B cell (primary cell): ENCODE measurements around the gene SUSD4. TPM values are rescaled to one million over a fixed set of nuclear protein-coding genes. Genes with fewer than 3 reads are reported as not detected.

ENCODE experiments used
- ATAC-seq: fragments of 200-7000 bp; cut with Tn5 transposase; one replicate; pipeline ENCODE4 v1.10.0; 2021; ENCODE audit warnings: low read depth, mild to moderate bottlenecking, moderate number of reproducible peaks, moderate library complexity
- CTCF ChIA-PET: fragments of 350-600 bp; sonication (Branson Sonifier 250); formaldehyde crosslinking; loops from one replicate; lab custom pipeline; 2021; ENCODE audit warnings: antibody characterized with exemption, inconsistent platforms; lab: Charles Lee
- POLR2A ChIA-PET: fragments of 350-600 bp; sonication (Branson Sonifier 250); formaldehyde crosslinking; loops from one replicate; lab custom pipeline; 2021; ENCODE audit warnings: antibody characterized with exemption; lab: Charles Lee
- DNase-seq: peaks from one replicate; pipeline ENCODE4 v3.0.0; 2013
- H2AFZ ChIP-seq: 2 replicates; pipeline ENCODE4 v1.6.1; 2012; ENCODE audit warnings: mild to moderate bottlenecking, low read depth, low read length; ENCODE audit not compliant: insufficient read depth, poor library complexity, severe bottlenecking
- H3K27ac ChIP-seq, 2 donors: 1 replicate in 1 of 2; 2 replicates in 1 of 2; pipeline ENCODE4 v1.5.1; 2012 to 2013; ENCODE audit warnings: low read length in 2 of 2, mild to moderate bottlenecking in 2 of 2, moderate library complexity in 1 of 2
- H3K27me3 ChIP-seq, 4 experiments: fragments of 200-600 bp in 1 of 4; sonication (generic) in 1 of 4; replicated peaks in 1 of 4; 1 replicate in 2 of 4; 2 replicates in 2 of 4; pipeline versions ENCODE4 v1.6.1 to v1.7.0; 2013 to 2016; ENCODE audit warnings: low read length in 3 of 4, mild to moderate bottlenecking in 2 of 4, mixed read lengths in 1 of 4, moderate library complexity in 1 of 4; ENCODE audit not compliant: insufficient read depth in 4 of 4, control insufficient read depth in 3 of 4; ENCODE audit errors: control extremely low read depth in 1 of 4
- H3K36me3 ChIP-seq, 2 experiments: replicated peaks in 1 of 2; 1 replicate in 1 of 2; 2 replicates in 1 of 2; pipeline versions ENCODE4 v1.6.1 to v1.7.1; 2013; ENCODE audit warnings: low read length in 1 of 2; ENCODE audit not compliant: insufficient read depth in 2 of 2, control insufficient read depth in 1 of 2; ENCODE audit errors: control extremely low read depth in 1 of 2, extremely low read depth in 1 of 2
- H3K4me1 ChIP-seq, 2 donors: fragments of 200-600 bp in 1 of 2; sonication (generic) in 1 of 2; 1 replicate in 1 of 2; 2 replicates in 1 of 2; pipeline versions ENCODE4 v1.5.1 to v1.6.1; 2013 to 2017; ENCODE audit warnings: low read length in 2 of 2; ENCODE audit not compliant: control insufficient read depth in 2 of 2, insufficient read depth in 2 of 2
- H3K4me2 ChIP-seq: replicated peaks from 2 replicates; pipeline ENCODE3; 2012; ENCODE audit warnings: mild to moderate bottlenecking, low read depth, low read length; ENCODE audit not compliant: poor library complexity, severe bottlenecking
- H3K4me3 ChIP-seq, 5 experiments: fragments of 200-600 bp in 1 of 5; sonication (generic) in 1 of 5; 1 replicate in 3 of 5; 2 replicates in 2 of 5; pipeline versions ENCODE4 v1.5.1 to v1.7.0; 2011 to 2016; ENCODE audit warnings: low read length in 4 of 5, mild to moderate bottlenecking in 4 of 5, low read depth in 2 of 5, control low read depth in 1 of 5, moderate library complexity in 1 of 5; ENCODE audit not compliant: insufficient read depth in 1 of 5; ENCODE audit errors: control extremely low read depth in 1 of 5, extremely low read depth in 1 of 5
- H3K79me2 ChIP-seq: fragments of 200-600 bp; sonication (generic); one replicate; pipeline ENCODE4 v1.6.0; 2016; ENCODE audit warnings: low read length; ENCODE audit not compliant: control insufficient read depth, insufficient read depth
- H3K9ac ChIP-seq: fragments of 200-600 bp; sonication (generic); 2 replicates; pipeline ENCODE4 v1.6.1; 2017; ENCODE audit warnings: mild to moderate bottlenecking, low read length, moderate library complexity
- H3K9me3 ChIP-seq, 3 donors: one replicate each; pipeline versions ENCODE4 v1.6.1 to v1.7.1; 2013; ENCODE audit warnings: low read length in 2 of 3; ENCODE audit not compliant: control insufficient read depth in 2 of 3, insufficient read depth in 1 of 3; ENCODE audit errors: control extremely low read depth in 1 of 3
- H4K20me1 ChIP-seq: 2 replicates; pipeline ENCODE4 v1.6.0; 2012; ENCODE audit warnings: mild to moderate bottlenecking, low read length; ENCODE audit not compliant: insufficient read depth, control insufficient read depth, poor library complexity, severe bottlenecking
- H3K27ac Mint-ChIP-seq: one replicate; pipeline ENCODE4 v1.8.0; 2021; ENCODE audit warnings: mixed read lengths
- H3K27me3 Mint-ChIP-seq: one replicate; pipeline ENCODE4 v1.8.0; 2021; ENCODE audit warnings: mixed read lengths
- H3K4me1 Mint-ChIP-seq: one replicate; pipeline ENCODE4 v1.8.0; 2021; ENCODE audit warnings: mixed read lengths
- H3K4me3 Mint-ChIP-seq: one replicate; pipeline ENCODE4 v1.8.0; 2021; ENCODE audit warnings: mixed read lengths
- H3K9me3 Mint-ChIP-seq: one replicate; pipeline ENCODE4 v1.8.0; 2022; ENCODE audit warnings: mixed read lengths; ENCODE audit not compliant: insufficient read depth
- CTCF ChIP-seq: fragments of 200-600 bp; IDR thresholded peaks from one replicate; pipeline ENCODE4 v1.8.0; 2022; ENCODE audit warnings: antibody characterized with exemption, mild to moderate bottlenecking
- EZH2 ChIP-seq: IDR thresholded peaks from 2 replicates; pipeline ENCODE4 v1.6.1; 2012; ENCODE audit warnings: borderline replicate concordance, low read depth, mild to moderate bottlenecking, moderate library complexity, low read length; ENCODE audit not compliant: insufficient read depth, poor library complexity, severe bottlenecking
- WGBS: methylation state at CpG from one replicate; pipeline ENCODE4 v1.1.5; 2013; ENCODE audit warnings: missing lambda C conversion rate; ENCODE audit not compliant: insufficient coverage; 5-methylcytosine and 5-hydroxymethylcytosine counted together
- intact Hi-C: fragments of 100-400 bp; cut with micrococcal nuclease; formaldehyde crosslinking; loops from one replicate; pipeline ENCODE4 v1.10.0; 2022
- polyA plus RNA-seq: library from polyadenylated mRNA; depleted of rRNA; stranded (reverse); fragments of >200 nt; gene quantifications from 2 replicates; pipeline ENCODE4 v1.2.3, GENCODE V29; 2012
- total RNA-seq, 2 donors: library from RNA; stranded (reverse); fragments of 120-200 nt in 1 of 2; gene quantifications; 1 replicate in 1 of 2; 2 replicates in 1 of 2; pipeline versions ENCODE4 v1.2.3 to v1.2.4, GENCODE V29; 2013 to 2022

SUSD4 gene
- total and polyA plus RNA-seq, 2 donors (not counting 1 experiment from before 2014, with no cell fraction given), result 0.13 TPM; not detected in 1

GRCh38 chr1:223208164-223209076 is 155.6 kb downstream of the SUSD4 start:
- TF ChIP-seq CTCF, result no peak
- no peak for TF ChIP-seq EZH2
- Mint-ChIP-seq H3K4me3 (no peak overlapping the region), H3K27ac (no peak overlapping the region), H3K9me3 (no peaks in the 10 kb centered on the region), H3K4me1 (no peaks in the 10 kb centered on the region), H3K27me3 (peaks cover 38% of the 10 kb centered on the region)
- no peak overlapping the region for H3K9ac ChIP-seq
- no peaks in the 10 kb centered on the region for H3K36me3 ChIP-seq
- H3K4me3 ChIP-seq, result no peak overlapping the region
- ATAC-seq (no peak), DNase-seq (no peak)
- H3K4me1 ChIP-seq, result no peaks in the 10 kb centered on the region
- ChIA-PET POLR2A (no interaction called here), CTCF (no interaction called here)
- H3K27ac ChIP-seq, result no peak overlapping the region
- WGBS, result 90% methylated on average over 5 of the region's 13 CpGs
- intact Hi-C loops, result no loop called here
- no peak overlapping the region for H3K4me2 ChIP-seq
- no peak overlapping the region for H2AFZ ChIP-seq
- H4K20me1 ChIP-seq, result no peaks in the 10 kb centered on the region
- no peaks in the 10 kb centered on the region for H3K9me3 ChIP-seq
- no peaks in the 10 kb centered on the region for H3K79me2 ChIP-seq
- no peaks in the 10 kb centered on the region for H3K27me3 ChIP-seq

- Histone ChIP-seq H3K79me2 (no peaks in the 10 kb centered on the region), H3K27me3 (peaks cover 0 to 3% (median 0%) of the 10 kb centered on the region in 4 experiments), H3K9ac (no peak overlapping the region), H3K27ac (no peak overlapping the region), H3K4me3 (no peak overlapping the region), H3K36me3 (no peaks in the 10 kb centered on the region), H3K4me1 (no peaks in the 10 kb centered on the region), H2AFZ (no peak overlapping the region), H3K4me2 (no peak overlapping the region), H3K9me3 (no peaks in the 10 kb centered on the region), H4K20me1 (no peaks in the 10 kb centered on the region)
- DNase-seq (no peak), ATAC-seq (no peak)
- POLR2A ChIA-PET, result no interaction called here
- no peak overlapping the region for H3K27ac Mint-ChIP-seq
- H3K9me3 Mint-ChIP-seq, result no peaks in the 10 kb centered on the region
- no peak for TF ChIP-seq CTCF
- no peak for TF ChIP-seq EZH2
- H3K27me3 Mint-ChIP-seq, result peaks cover 39% of the 10 kb centered on the region
- H3K4me3 Mint-ChIP-seq, result no peak overlapping the region
- intact Hi-C loops, result no loop called here
- WGBS, result 90% methylated on average over 3 of the region's 3 CpGs
- no peaks in the 10 kb centered on the region for H3K4me1 Mint-ChIP-seq
- CTCF ChIA-PET, result no interaction called here
Observed at GRCh38 chr1:223207293-223208066, 156.5 kb downstream of the SUSD4 start.
